ENCODE measurements around the gene CDYL. TPM values are rescaled to one million over a fixed set of nuclear protein-coding genes. Genes with fewer than 3 reads are reported as not detected.

CDYL gene
- polyA plus RNA-seq, 1 experiment = 26.6 TPM

- DNase-seq (ENCODE audit: low read depth, low spot score) = no peak
- ChIA-PET POLR2A (interaction anchor here (0.7 kb wide), 1 partner anchor 92 kb away, joined by 3 read pairs; no protein-coding TSS in a partner anchor), CTCF (interaction anchor here (0.9 to 1.1 kb wide), 2 partner anchors 168 to 889 kb away, joined by 3 read pairs; no protein-coding TSS in a partner anchor)
These were observed 167.5 kb downstream of the CDYL start for GRCh38 chr6:4943716-4944115.

GRCh38 chr6:4944325-4944724 lies 168.1 kb downstream of the CDYL start:
- CTCF ChIA-PET = interaction anchor here (0.9 to 1.1 kb wide), 2 partner anchors 169 to 889 kb away, joined by 3 read pairs; no protein-coding TSS in a partner anchor
- no peaks in the 10 kb centered on the region; the same call in 1 of the 2 replicates for H3K9me3 ChIP-seq (ENCODE audit: control insufficient read depth, insufficient read depth, low read length)
- H3K27ac ChIP-seq (ENCODE audit: low read depth, low read length) = no peak overlapping the region
- no peak overlapping the region for H3K4me3 ChIP-seq (ENCODE audit: low read depth, low read length)
- DNase-seq (ENCODE audit: low read depth, low spot score) = no peak
- H3K27me3 ChIP-seq (ENCODE audit: control insufficient read depth, insufficient read depth, low read length) = no peaks in the 10 kb centered on the region
- POLR2A ChIA-PET = no interaction called here
- no peak for TF ChIP-seq CTCF (IDR thresholded peaks at IDR 0.05; ENCODE audit: low read depth, low read length)

More at GRCh38 chr6:4943716-4944115, 167.5 kb downstream of the CDYL start:
- Histone ChIP-seq H3K27me3 (ENCODE audit: control insufficient read depth, insufficient read depth, low read length) (no peaks in the 10 kb centered on the region), H3K9me3 (ENCODE audit: control insufficient read depth, insufficient read depth, low read length) (no peaks in the 10 kb centered on the region; the same call in 1 of the 2 replicates), H3K4me3 (ENCODE audit: low read depth, low read length) (no peak overlapping the region), H3K27ac (ENCODE audit: low read depth, low read length) (no peak overlapping the region)
- TF ChIP-seq CTCF (IDR thresholded peaks at IDR 0.05; ENCODE audit: low read depth, low read length) = no peak

- no peak for DNase-seq (ENCODE audit: low read depth, low spot score)
- ChIA-PET POLR2A (no interaction called here), CTCF (no interaction called here)
- no peak overlapping the region for H3K27ac ChIP-seq (ENCODE audit: low read depth, low read length)
- TF ChIP-seq CTCF (IDR thresholded peaks at IDR 0.05; ENCODE audit: low read depth, low read length) = no peak
- no peaks in the 10 kb centered on the region for H3K27me3 ChIP-seq (ENCODE audit: control insufficient read depth, insufficient read depth, low read length)
- H3K4me3 ChIP-seq (ENCODE audit: low read depth, low read length) = no peak overlapping the region
- H3K9me3 ChIP-seq (ENCODE audit: control insufficient read depth, insufficient read depth, low read length) = peaks cover 6% of the 10 kb centered on the region; the same call in 1 of the 2 replicates
These were observed 170.3 kb downstream of the CDYL start for GRCh38 chr6:4946521-4946920.

- Histone ChIP-seq H3K27ac (ENCODE audit: low read depth, low read length) (no peak overlapping the region), H3K27me3 (ENCODE audit: control insufficient read depth, insufficient read depth, low read length) (no peaks in the 10 kb centered on the region), H3K9me3 (ENCODE audit: control insufficient read depth, insufficient read depth, low read length) (peaks cover 6% of the 10 kb centered on the region; the same call in 1 of the 2 replicates), H3K4me3 (ENCODE audit: low read depth, low read length) (no peak overlapping the region)
- TF ChIP-seq CTCF (IDR thresholded peaks at IDR 0.05; ENCODE audit: low read depth, low read length) = no peak
- CTCF ChIA-PET = no interaction called here
- no peak for DNase-seq (ENCODE audit: low read depth, low spot score)
- POLR2A ChIA-PET = no interaction called here
These were observed 171.5 kb downstream of the CDYL start for GRCh38 chr6:4947716-4948115.

GRCh38 chr6:4948781-4949450 lies 172.7 kb downstream of the CDYL start:
- ChIA-PET CTCF (no interaction called here), POLR2A (no interaction called here)
- DNase-seq (ENCODE audit: low read depth, low spot score) = no peak
- H3K27ac ChIP-seq (ENCODE audit: low read depth, low read length) = no peak overlapping the region
- H3K4me3 ChIP-seq (ENCODE audit: low read depth, low read length) = no peak overlapping the region
- peaks cover 6% of the 10 kb centered on the region; the same call in 1 of the 2 replicates for H3K9me3 ChIP-seq (ENCODE audit: control insufficient read depth, insufficient read depth, low read length)
- TF ChIP-seq CTCF (IDR thresholded peaks at IDR 0.05; ENCODE audit: low read depth, low read length) = no peak
- H3K27me3 ChIP-seq (ENCODE audit: control insufficient read depth, insufficient read depth, low read length) = no peaks in the 10 kb centered on the region

All from AG04450 (cell line).